HL-60 (cell line): ENCODE measurements around the gene PMVK.

Experiments
- DNase-seq, 2 experiments: peaks; one replicate each; pipeline ENCODE4 v3.0.0-alpha.2; 2010 to 2020; ENCODE audit warnings: low read depth in 1 of 2, low spot score in 1 of 2
- H3K27ac ChIP-seq: fragments of 250-450 bp; sonication (Bioruptor Pico); replicated peaks from 2 replicates; pipeline ENCODE4 v1.5.1; 2020; ENCODE audit warnings: mild to moderate bottlenecking, moderate library complexity
- H3K27me3 ChIP-seq: fragments of 250-450 bp; sonication (Bioruptor Pico); 2 replicates; pipeline ENCODE4 v1.5.1; 2021; ENCODE audit warnings: mild to moderate bottlenecking, moderate library complexity; ENCODE audit not compliant: insufficient read depth, poor library complexity, severe bottlenecking
- H3K4me3 ChIP-seq: replicated peaks from 2 replicates; pipeline ENCODE4 v1.5.1; 2011; ENCODE audit warnings: mild to moderate bottlenecking, control low read depth, low read length; ENCODE audit not compliant: insufficient read depth
- CTCF ChIP-seq: IDR thresholded peaks from one replicate; pipeline ENCODE4 v1.5.1; 2011; ENCODE audit warnings: low read length, control low read depth, inconsistent platforms; ENCODE audit not compliant: insufficient read depth
- GABPA ChIP-seq: IDR thresholded peaks from 2 replicates; pipeline ENCODE4 v1.6.1; 2012; ENCODE audit warnings: low read depth
- POLR2AphosphoS5 ChIP-seq: IDR thresholded peaks from 2 replicates; pipeline ENCODE4 v1.6.1; 2012; ENCODE audit warnings: low read depth
- REST ChIP-seq: IDR thresholded peaks from 2 replicates; pipeline ENCODE4 v1.6.1; 2012; ENCODE audit warnings: low read depth; ENCODE audit not compliant: insufficient replicate concordance
- SPI1 ChIP-seq: IDR thresholded peaks from 2 replicates; pipeline ENCODE4 v1.6.1; 2012; ENCODE audit warnings: low read depth, mild to moderate bottlenecking, borderline replicate concordance

PMVK gene

GRCh38 chr1:154953611-154954038 lies 17.1 kb upstream of the PMVK start:
- H3K27me3 ChIP-seq = no peaks in the 10 kb centered on the region
- TF ChIP-seq CTCF = no peak
- no peak for TF ChIP-seq REST
- no peak for TF ChIP-seq GABPA
- no peak for TF ChIP-seq POLR2AphosphoS5
- no peak for TF ChIP-seq SPI1
- no peak for DNase-seq
- no peak overlapping the region for H3K27ac ChIP-seq
- H3K4me3 ChIP-seq = no peak overlapping the region

- DNase-seq = no peak
- no peak overlapping the region for H3K27ac ChIP-seq
- TF ChIP-seq REST = no peak
- H3K4me3 ChIP-seq = no peak overlapping the region
- H3K27me3 ChIP-seq = no peaks in the 10 kb centered on the region
Observed at GRCh38 chr1:154952664-154953063, 16.1 kb upstream of the PMVK start.

- Histone ChIP-seq H3K4me3 (no peak overlapping the region), H3K27ac (no peak overlapping the region)
- no peak for DNase-seq
Observed at GRCh38 chr1:154951901-154952657, 15.6 kb upstream of the PMVK start.

More at GRCh38 chr1:154951901-154952657, 15.6 kb upstream of the PMVK start:
- no peaks in the 10 kb centered on the region for H3K27me3 ChIP-seq
- TF ChIP-seq GABPA (no peak), SPI1 (no peak), REST (no peak), CTCF (no peak)
